HepG2 (cell line): ENCODE data around the gene FBP2. TPM values are rescaled to one million over a fixed set of nuclear protein-coding genes. Genes with fewer than 3 reads are reported as not detected.

Experiments
- ARNTL ChIP-seq: sonication (generic); formaldehyde crosslinking; IDR thresholded peaks from 2 replicates; pipeline ENCODE4 v1.4.0; 2020; ENCODE audit warnings: mild to moderate bottlenecking, missing genetic modification reagents
- CEBPG ChIP-seq: IDR thresholded peaks from 2 replicates; pipeline ENCODE4 v1.6.1; 2016
- EED ChIP-seq: sonication (generic); formaldehyde crosslinking; IDR thresholded peaks from 2 replicates; pipeline ENCODE4 v1.5.0; 2020; ENCODE audit warnings: mild to moderate bottlenecking, missing genetic modification reagents
- FOXA3 ChIP-seq: IDR thresholded peaks from 2 replicates; pipeline ENCODE4 v1.6.1; 2016; ENCODE audit warnings: missing genetic modification reagents, missing compliant biosample characterization
- FOXC1 ChIP-seq: sonication (generic); formaldehyde crosslinking; IDR thresholded peaks from 2 replicates; pipeline ENCODE4 v1.8.0; 2022; ENCODE audit warnings: mild to moderate bottlenecking, missing genetic modification reagents, borderline replicate concordance
- GZF1 ChIP-seq: sonication (generic); formaldehyde crosslinking; IDR thresholded peaks from 2 replicates; pipeline ENCODE4 v1.5.1; 2020; ENCODE audit warnings: mild to moderate bottlenecking, missing genetic modification reagents
- KLF9 ChIP-seq: IDR thresholded peaks from 2 replicates; pipeline ENCODE4 v1.6.1; 2016; ENCODE audit warnings: low read depth
- MATR3 ChIP-seq: sonication (generic); formaldehyde crosslinking; IDR thresholded peaks from 2 replicates; pipeline ENCODE4 v1.4.0; 2020; ENCODE audit warnings: missing genetic modification reagents
- MED1 ChIP-seq: sonication (generic); formaldehyde crosslinking; IDR thresholded peaks from 2 replicates; pipeline ENCODE4 v1.4.0; 2020; ENCODE audit warnings: missing genetic modification reagents
- MIXL1 ChIP-seq: IDR thresholded peaks from 2 replicates; pipeline ENCODE4 v1.6.1; 2016
- PPARG ChIP-seq: conservative IDR thresholded peaks from 2 replicates; pipeline ENCODE4 v1.6.1; 2016; ENCODE audit warnings: missing biosample characterization, missing genetic modification reagents
- THAP11 ChIP-seq: IDR thresholded peaks from 2 replicates; pipeline ENCODE4 v1.6.1; 2016; ENCODE audit warnings: missing biosample characterization, missing genetic modification reagents
- THAP7 ChIP-seq: sonication (generic); formaldehyde crosslinking; IDR thresholded peaks from 2 replicates; pipeline ENCODE4 v1.8.1; 2023; ENCODE audit warnings: mild to moderate bottlenecking, missing genetic modification reagents
- ZFP36L1 ChIP-seq: sonication (generic); formaldehyde crosslinking; IDR thresholded peaks from 2 replicates; pipeline ENCODE4 v1.8.0; 2022; ENCODE audit warnings: mild to moderate bottlenecking, missing genetic modification reagents, moderate library complexity
- ZGPAT ChIP-seq: IDR thresholded peaks from 2 replicates; pipeline ENCODE4 v1.6.1; 2016; ENCODE audit warnings: mild to moderate bottlenecking
- ZNF3 ChIP-seq: IDR thresholded peaks from 2 replicates; pipeline ENCODE4 v1.7.0; 2017; ENCODE audit warnings: inconsistent platforms
- ZNF33A ChIP-seq: sonication (generic); formaldehyde crosslinking; IDR thresholded peaks from 2 replicates; pipeline ENCODE4 v1.5.1; 2020; ENCODE audit warnings: missing genetic modification reagents, mild to moderate bottlenecking, moderate library complexity, borderline replicate concordance
- ZNF549 ChIP-seq: sonication (generic); formaldehyde crosslinking; IDR thresholded peaks from 2 replicates; pipeline ENCODE4 v1.5.0; 2020; ENCODE audit warnings: missing genetic modification reagents
- ZNF556 ChIP-seq: sonication (generic); formaldehyde crosslinking; IDR thresholded peaks from 2 replicates; pipeline ENCODE4 v1.4.0; 2020; ENCODE audit warnings: mild to moderate bottlenecking, missing genetic modification reagents, borderline replicate concordance
- ZNF577 ChIP-seq: sonication (generic); formaldehyde crosslinking; IDR thresholded peaks from 2 replicates; pipeline ENCODE4 v1.4.0; 2020; ENCODE audit warnings: mild to moderate bottlenecking, low read depth, missing genetic modification reagents, borderline replicate concordance
- ZNF678 ChIP-seq: sonication (generic); formaldehyde crosslinking; IDR thresholded peaks from 2 replicates; pipeline ENCODE4 v1.4.0; 2020; ENCODE audit warnings: mild to moderate bottlenecking, missing genetic modification reagents
- ZNF687 ChIP-seq: sonication (generic); formaldehyde crosslinking; IDR thresholded peaks from 2 replicates; pipeline ENCODE4 v1.5.1; 2020; ENCODE audit warnings: mild to moderate bottlenecking, missing genetic modification reagents, moderate library complexity
- ZNF691 ChIP-seq: sonication (generic); formaldehyde crosslinking; IDR thresholded peaks from 2 replicates; pipeline ENCODE4 v1.4.0; 2020; ENCODE audit warnings: missing genetic modification reagents, low read depth, mild to moderate bottlenecking, borderline replicate concordance
- polyA plus RNA-seq, 8 experiments: library from polyadenylated mRNA; depleted of rRNA in 3 of 8; stranded (reverse) in 7 of 8; unstranded in 1 of 8; fragments of >200 nt; fragmentation: Illumina TruSeq in 4 of 8; extraction: Trizol in 4 of 8; gene quantifications; 2 replicates each; pipeline versions ENCODE4 v1.2.1 to v1.2.3, GENCODE V29; 2011 to 2016; ENCODE audit warnings: low read depth in 4 of 8, missing spikeins in 1 of 8, mixed read lengths in 1 of 8; ENCODE audit not compliant: insufficient read depth in 1 of 8
- total RNA-seq, 5 experiments: library from RNA; depleted of rRNA; stranded (reverse); fragments of >200 nt; fragmentation: Illumina TruSeq; extraction: Trizol; gene quantifications; 2 replicates each; pipeline ENCODE4 v1.2.3, GENCODE V29; 2016; ENCODE audit warnings: low read depth in 1 of 5
- TF ChIP-seq, protein P1 (sequence below): IDR thresholded peaks from 2 replicates; pipeline ENCODE4 v1.6.1; 2016; ENCODE audit warnings: low read depth

The FBP2 gene
- total and polyA plus RNA-seq, 2 of the 13 experiments (the other 11 are each of a cell fraction or from before 2014, with no cell fraction given): not detected

DNA sequence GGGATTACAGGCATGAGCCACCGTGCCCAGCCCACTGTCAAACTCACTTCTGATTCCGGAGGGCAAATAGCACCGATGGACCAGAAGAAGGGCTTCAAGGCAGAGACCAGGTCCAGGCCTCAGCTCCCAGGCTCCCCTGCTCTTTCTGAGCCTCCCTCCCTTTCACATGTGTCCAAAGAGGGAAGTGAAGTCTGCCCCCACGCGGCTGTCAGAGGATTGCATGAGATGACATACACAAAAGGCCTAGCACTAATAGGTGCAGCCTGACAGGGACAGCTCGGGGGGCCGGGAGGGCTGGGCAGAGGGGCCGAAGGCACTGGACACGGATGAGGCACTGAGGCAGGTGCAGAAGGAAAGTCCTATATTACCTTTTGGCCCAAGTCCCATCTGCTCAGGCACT, 29.6 kb upstream of the FBP2 start (continued):
- peak; percentile 82 for TF ChIP-seq ZNF687 (CRISPR knock-in tag)
- 0 out of 2 replicates have a peak, but pooled peaks have one; percentile 32 for TF ChIP-seq ZNF556 (CRISPR knock-in tag)
- peak; percentile 49; the same call in 1 of the 2 replicates for TF ChIP-seq FOXA3
- peak; percentile 42; the same call in 1 of the 2 replicates for TF ChIP-seq ZFP36L1 (CRISPR knock-in tag)
- no peak for TF ChIP-seq MATR3 (CRISPR knock-in tag)
- TF ChIP-seq ZNF678 (CRISPR knock-in tag): no peak
- peak; percentile 55 for TF ChIP-seq CEBPG
- TF ChIP-seq MIXL1: peak; percentile 58; the same call in 1 of the 2 replicates
- TF ChIP-seq GZF1 (CRISPR knock-in tag): 0 out of 2 replicates have a peak, but pooled peaks have one; percentile 11
- 0 out of 2 replicates have a peak, but pooled peaks have one; percentile 68 for TF ChIP-seq EED (CRISPR knock-in tag)
- TF ChIP-seq THAP7: peak; percentile 45; the same call in 1 of the 2 replicates
- peak; percentile 68 for TF ChIP-seq THAP11 (CRISPR knock-in tag)
- TF ChIP-seq, protein P1, sequence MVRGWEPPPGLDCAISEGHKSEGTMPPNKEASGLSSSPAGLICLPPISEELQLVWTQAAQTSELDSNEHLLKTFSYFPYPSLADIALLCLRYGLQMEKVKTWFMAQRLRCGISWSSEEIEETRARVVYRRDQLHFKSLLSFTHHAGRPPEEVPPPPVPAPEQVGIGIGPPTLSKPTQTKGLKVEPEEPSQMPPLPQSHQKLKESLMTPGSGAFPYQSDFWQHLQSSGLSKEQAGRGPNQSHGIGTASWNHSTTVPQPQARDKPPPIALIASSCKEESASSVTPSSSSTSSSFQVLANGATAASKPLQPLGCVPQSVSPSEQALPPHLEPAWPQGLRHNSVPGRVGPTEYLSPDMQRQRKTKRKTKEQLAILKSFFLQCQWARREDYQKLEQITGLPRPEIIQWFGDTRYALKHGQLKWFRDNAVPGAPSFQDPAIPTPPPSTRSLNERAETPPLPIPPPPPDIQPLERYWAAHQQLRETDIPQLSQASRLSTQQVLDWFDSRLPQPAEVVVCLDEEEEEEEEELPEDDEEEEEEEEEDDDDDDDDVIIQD (CRISPR knock-in tag): peak; percentile 46; the same call in 1 of the 2 replicates
- 0 out of 2 replicates have a peak, but pooled peaks have one; percentile 2 for TF ChIP-seq FOXC1 (CRISPR knock-in tag)
- TF ChIP-seq ARNTL: 0 out of 2 replicates have a peak, but pooled peaks have one; percentile 30
- no peak for TF ChIP-seq ZNF3 (CRISPR knock-in tag)
- peak; percentile 17; the same call in 1 of the 2 replicates for TF ChIP-seq ZGPAT
- peak; percentile 51; the same call in 1 of the 2 replicates for TF ChIP-seq ZNF691
- peak; percentile 39; the same call in 1 of the 2 replicates for TF ChIP-seq MED1 (CRISPR knock-in tag)
- 0 out of 2 replicates have a peak, but pooled peaks have one; percentile 47 for TF ChIP-seq PPARG
- no peak for TF ChIP-seq ZNF549
- TF ChIP-seq ZNF577 (CRISPR knock-in tag): no peak
- TF ChIP-seq ZNF33A (CRISPR knock-in tag): no peak
- peak; percentile 54; the same call in 1 of the 2 replicates for TF ChIP-seq KLF9 (CRISPR knock-in tag)
